ENCODE measurements around the gene SMG1. TPM values are rescaled to one million over a fixed set of nuclear protein-coding genes. Genes with fewer than 3 reads are reported as not detected.

SMG1 gene
- total and polyA plus RNA-seq, 12 donors, result 11.7 to 58.2 (median 50.2) TPM

DNA sequence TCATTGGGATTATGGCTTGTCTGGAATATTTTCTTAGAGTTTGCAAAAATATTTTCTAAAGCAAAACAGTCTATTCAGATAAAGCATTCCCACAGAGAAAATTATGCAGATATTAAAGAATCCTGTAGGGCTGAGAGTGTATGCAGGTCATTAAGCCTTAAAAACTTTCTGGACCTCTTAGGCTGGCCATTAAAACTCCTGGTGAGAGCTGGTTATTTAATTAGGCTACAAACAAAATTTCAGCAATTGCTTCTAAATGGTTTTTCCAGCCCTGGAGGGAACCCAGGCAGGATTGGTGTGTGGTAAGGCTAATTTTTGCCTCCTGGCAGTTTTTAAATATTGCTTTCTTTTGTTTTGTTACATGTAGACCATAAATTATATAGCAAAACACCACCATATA is 27.3 kb upstream of the SMG1 start:
- H3K36me3 ChIP-seq, result no peaks in the 10 kb centered on the region
- DNase-seq, result no peak
- H3K4me1 ChIP-seq, result peaks cover 0 to 6% (median under 1%) of the 10 kb centered on the region in 9 donors
- intact Hi-C loops (cut with DNase I), result no loop called here
- no peak for TF ChIP-seq CTCF (IDR thresholded peaks at IDR 0.05)
- H3K9me3 ChIP-seq, result no peaks in the 10 kb centered on the region
- H3K27ac ChIP-seq, result no peak overlapping the region
- ATAC-seq, result no peak
- H3K27me3 ChIP-seq, result peaks cover 0 to 3% (median 0%) of the 10 kb centered on the region in 7 donors
- H3K4me3 ChIP-seq, result no peak overlapping the region

DNA sequence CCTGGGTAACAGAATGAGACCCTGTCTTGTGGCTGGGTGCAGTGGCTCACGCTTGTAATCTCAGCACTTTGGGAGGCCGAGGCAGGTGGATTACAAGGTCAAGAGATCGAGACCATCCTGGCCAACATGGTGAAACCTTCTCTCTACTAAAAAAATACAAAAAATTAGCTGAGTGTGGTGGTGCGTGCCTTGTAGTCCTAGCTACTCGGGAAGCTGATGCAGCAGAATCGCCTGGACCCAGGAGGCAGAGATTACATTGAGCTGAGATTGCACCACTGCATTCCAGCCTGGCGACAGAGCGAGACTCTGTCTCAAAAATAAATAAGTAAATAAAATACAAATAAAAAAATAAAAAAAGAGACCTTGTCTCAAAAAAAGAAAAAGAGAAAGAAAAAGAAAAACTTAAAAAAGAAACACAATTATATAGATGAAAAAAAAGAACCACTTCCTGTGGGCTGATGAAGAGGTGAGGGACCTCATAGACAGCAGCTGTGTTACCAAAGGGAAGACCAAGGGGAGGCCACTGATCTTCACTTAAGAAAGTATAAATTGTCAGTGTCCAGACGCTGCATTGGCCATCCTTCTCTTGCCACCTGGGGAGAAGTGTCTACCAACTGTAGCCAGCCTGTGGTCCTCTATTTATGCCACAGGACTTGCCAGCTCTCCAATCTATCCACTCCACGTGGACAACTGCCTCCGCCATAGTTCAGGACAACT is 24.4 kb upstream of the SMG1 start:
- intact Hi-C loops (cut with DNase I), result no loop called here
- ATAC-seq (no peak), DNase-seq (no peak)
- Histone ChIP-seq H3K4me3 (no peak overlapping the region), H3K4me1 (peaks cover 0 to 13% (median 0%) of the 10 kb centered on the region in 9 donors), H3K9me3 (no peaks in the 10 kb centered on the region), H3K27ac (no peak overlapping the region), H3K27me3 (no peaks in the 10 kb centered on the region), H3K36me3 (no peaks in the 10 kb centered on the region)
- TF ChIP-seq CTCF (IDR thresholded peaks at IDR 0.05), result no peak
- WGBS, 2 donors, result 88 to 90% methylated on average over 11 of the region's 11 CpGs

GRCh38 chr16:18948372-18949020 is 22.3 kb upstream of the SMG1 start:
- Histone ChIP-seq H3K9me3 (no peaks in the 10 kb centered on the region), H3K27me3 (no peaks in the 10 kb centered on the region), H3K4me3 (no peak overlapping the region), H3K4me1 (peaks cover 0 to 12% (median 0%) of the 10 kb centered on the region in 9 donors), H3K27ac (no peak overlapping the region), H3K36me3 (no peaks in the 10 kb centered on the region)
- WGBS, 2 donors, result 93 to 95% methylated on average over 9 of the region's 9 CpGs
- ATAC-seq (no peak), DNase-seq (no peak)
- intact Hi-C loops (cut with DNase I), result no loop called here
- no peak for TF ChIP-seq CTCF (IDR thresholded peaks at IDR 0.05)

DNA sequence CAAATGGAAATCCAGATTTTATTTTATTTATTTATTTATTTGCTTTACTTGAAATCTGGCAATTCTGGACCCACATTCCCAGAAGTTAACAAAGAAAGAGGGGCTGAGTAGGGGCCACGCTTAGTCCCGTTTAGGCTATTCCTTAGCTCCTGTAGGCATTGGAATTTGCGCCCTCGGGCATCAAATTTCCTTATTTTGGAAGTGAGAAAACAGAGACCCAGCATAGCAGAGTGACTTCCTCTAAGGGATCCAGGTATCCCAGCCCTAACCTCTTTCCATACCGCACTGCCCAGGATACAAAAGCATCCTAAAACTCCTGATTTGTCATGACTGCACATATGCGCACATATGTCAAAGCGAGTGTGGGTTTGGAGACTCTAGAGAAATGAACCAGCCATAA is 19.0 kb upstream of the SMG1 start:
- DNase-seq, result no peak
- no peaks in the 10 kb centered on the region for H3K36me3 ChIP-seq
- H3K27me3 ChIP-seq, result no peaks in the 10 kb centered on the region
- H3K4me1 ChIP-seq, result peaks cover 0 to 12% (median 0%) of the 10 kb centered on the region in 9 donors
- ATAC-seq, result no peak
- no peaks in the 10 kb centered on the region for H3K9me3 ChIP-seq
- TF ChIP-seq CTCF (IDR thresholded peaks at IDR 0.05), result no peak
- WGBS, 2 donors, result 80 to 81% methylated on average over 7 of the region's 7 CpGs
- H3K27ac ChIP-seq, result no peak overlapping the region
- intact Hi-C loops (cut with DNase I), result no loop called here
- H3K4me3 ChIP-seq, result no peak overlapping the region

Measured in heart right ventricle (tissue), 16 donors.